Adrenal gland (tissue), 12 donors: ENCODE results near the gene PRPF8. TPM values are rescaled to one million over a fixed set of nuclear protein-coding genes. Genes with fewer than 3 reads are reported as not detected.
"Not testable (repeated sequence)": the region's sequence is repeated elsewhere in the genome, so short reads cannot be mapped to it uniquely, and the experiment has no call there.

ENCODE experiments used
- DNase-seq, 7 donors: peaks; one replicate each; pipeline ENCODE4 v3.0.0-alpha.2; 2019 to 2020
- H3K27ac ChIP-seq, 5 donors: fragments of 200-600 bp; sonication (generic) in 4 of 5; 1 replicate in 3 of 5; 2 replicates in 2 of 5; pipeline versions ENCODE4 v1.5.1 to v1.8.0; 2016 to 2020; ENCODE audit warnings: mild to moderate bottlenecking in 1 of 5
- H3K27me3 ChIP-seq: fragments of 200-600 bp; 2 replicates; pipeline ENCODE4 v1.8.0; 2021
- H3K36me3 ChIP-seq, 2 donors: fragments of 200-600 bp; replicated peaks in 1 of 2; 1 replicate in 1 of 2; 2 replicates in 1 of 2; pipeline versions ENCODE4 v1.5.1 to v1.8.0; 2018 to 2022
- H3K4me1 ChIP-seq, 2 donors: fragments of 200-600 bp; replicated peaks in 1 of 2; 1 replicate in 1 of 2; 2 replicates in 1 of 2; pipeline versions ENCODE4 v1.5.1 to v1.8.0; 2018 to 2021
- H3K4me3 ChIP-seq, 4 donors: fragments of 200-600 bp; sonication (generic) in 3 of 4; one replicate each; pipeline ENCODE4 v1.5.1; 2016 to 2018
- H3K9me3 ChIP-seq, 3 donors: fragments of 200-600 bp; sonication (generic) in 1 of 3; replicated peaks in 1 of 3; 1 replicate in 2 of 3; 2 replicates in 1 of 3; pipeline versions ENCODE4 v1.5.1 to v1.8.0; 2016 to 2021
- POLR2A ChIP-seq, 2 donors: fragments of 450-650 bp; IDR thresholded peaks; one replicate each; pipeline ENCODE4 v1.6.1; 2017; ENCODE audit warnings: antibody characterized with exemption in 2 of 2, mild to moderate bottlenecking in 2 of 2, moderate library complexity in 1 of 2
- WGBS, 4 donors: extraction: QIAGEN DNeasy Blood & Tissue Kit in 2 of 4; methylation state at CpG; one replicate each; pipeline versions ENCODE4 v1.1.5 to v1.1.7; 2013 to 2017; 5-methylcytosine and 5-hydroxymethylcytosine counted together
- intact Hi-C, 2 donors: fragments of 100-400 bp; cut with DNase I; formaldehyde crosslinking; loops; one replicate each; pipeline versions ENCODE4 v1.14.1 to v1.15.0; 2022 to 2023
- polyA plus RNA-seq, 3 donors: library from polyadenylated mRNA; stranded (reverse); fragments of 200-250 nt in 2 of 3; fragments of 350-450 nt in 1 of 3; fragmentation: Illumina TruSeq in 1 of 3; extraction: RNeasy Lipid Tissue Mini Kit (QIAGEN cat#74804) in 1 of 3; gene quantifications; one replicate each; pipeline ENCODE4 v1.2.3, GENCODE V29; 2013 to 2014
- total RNA-seq, 9 donors: library from RNA; depleted of rRNA in 4 of 9; stranded (reverse); fragments of >200 nt in 4 of 9; fragments of 120-200 nt in 1 of 9; fragmentation: NEBNext Ultra II Directional in 1 of 9; extraction: Animal tissue kit (Norgen Biotek cat#: 25700) in 1 of 9; gene quantifications; one replicate each; pipeline versions ENCODE4 v1.1.0 to v1.2.4, GENCODE V29; 2013 to 2023
- TF ChIP-seq, protein P1 (sequence below), 6 experiments: fragments of 450-650 bp in 4 of 6; fragments of 200-600 bp in 2 of 6; sonication (generic) in 1 of 6; IDR thresholded peaks; 1 replicate in 5 of 6; 2 replicates in 1 of 6; pipeline versions ENCODE4 v1.5.1 to v1.8.0; 2016 to 2021; ENCODE audit warnings: antibody characterized with exemption in 6 of 6, mild to moderate bottlenecking in 2 of 6, moderate library complexity in 1 of 6
- donor health status: healthy with polysubstance abuse.
- donor health status: Bipolar disorder and iron deficiency.
- donor health status: DM: yes; HTN: yes; CAD: no.
- donor health status: DM: no; HTN: no; CAD: no.
- donor health status: DM: no; HTN: no; CAD: no.
- donor health status: DM: yes; HTN: yes; CAD: no.

PRPF8 gene
- total and polyA plus RNA-seq, 12 donors, result 107 to 748 (median 212) TPM

DNA sequence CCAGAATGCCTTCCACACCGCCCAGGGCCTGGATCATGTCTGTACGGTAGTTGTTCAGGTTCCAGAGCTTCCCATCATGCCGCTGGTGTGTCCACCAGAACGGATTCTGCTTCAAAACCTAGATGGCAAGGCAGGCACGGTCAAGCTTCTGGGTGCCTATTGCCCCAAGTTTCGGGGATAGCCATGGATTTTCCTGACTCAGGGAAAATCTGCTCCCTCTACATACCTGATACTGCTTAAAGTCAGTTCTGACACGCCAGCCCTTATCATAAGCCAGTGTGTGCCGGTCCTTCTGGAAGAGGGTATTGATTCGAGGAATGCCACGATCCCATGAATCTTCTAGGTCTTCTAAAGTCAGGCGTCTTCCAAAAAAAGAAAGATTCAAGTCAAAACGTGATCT lies 23.6 kb downstream of the PRPF8 start:
- Histone ChIP-seq H3K36me3 (peaks cover 0 to 100% of the 10 kb centered on the region in 2 donors), H3K27me3 (no peaks in the 10 kb centered on the region)
- intact Hi-C loops, result no loop called here

DNA sequence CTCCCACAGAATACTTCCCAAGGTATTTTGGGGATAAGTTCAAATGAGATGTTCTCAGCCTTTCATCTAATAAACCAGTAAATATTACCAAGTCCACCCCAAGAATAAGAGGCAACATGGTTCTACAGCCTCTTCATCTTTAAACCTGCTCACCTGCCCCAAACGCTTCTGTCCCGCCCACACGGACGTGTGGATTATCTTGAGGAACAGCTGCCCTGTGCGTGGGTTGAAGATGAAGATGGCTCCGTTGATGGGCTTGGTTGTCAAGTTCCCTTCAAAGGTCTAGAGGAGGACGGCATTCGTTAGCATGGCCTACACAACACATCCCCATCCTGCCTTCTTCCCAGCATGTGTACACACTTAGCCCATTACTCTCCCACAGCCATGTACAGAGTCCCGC lies 26.6 kb downstream of the PRPF8 start:
- WGBS, 4 donors, result 89 to 92% (median 91%) methylated on average over 9 of the region's 9 CpGs
- no peaks in the 10 kb centered on the region for H3K27me3 ChIP-seq
- TF ChIP-seq, protein P1, sequence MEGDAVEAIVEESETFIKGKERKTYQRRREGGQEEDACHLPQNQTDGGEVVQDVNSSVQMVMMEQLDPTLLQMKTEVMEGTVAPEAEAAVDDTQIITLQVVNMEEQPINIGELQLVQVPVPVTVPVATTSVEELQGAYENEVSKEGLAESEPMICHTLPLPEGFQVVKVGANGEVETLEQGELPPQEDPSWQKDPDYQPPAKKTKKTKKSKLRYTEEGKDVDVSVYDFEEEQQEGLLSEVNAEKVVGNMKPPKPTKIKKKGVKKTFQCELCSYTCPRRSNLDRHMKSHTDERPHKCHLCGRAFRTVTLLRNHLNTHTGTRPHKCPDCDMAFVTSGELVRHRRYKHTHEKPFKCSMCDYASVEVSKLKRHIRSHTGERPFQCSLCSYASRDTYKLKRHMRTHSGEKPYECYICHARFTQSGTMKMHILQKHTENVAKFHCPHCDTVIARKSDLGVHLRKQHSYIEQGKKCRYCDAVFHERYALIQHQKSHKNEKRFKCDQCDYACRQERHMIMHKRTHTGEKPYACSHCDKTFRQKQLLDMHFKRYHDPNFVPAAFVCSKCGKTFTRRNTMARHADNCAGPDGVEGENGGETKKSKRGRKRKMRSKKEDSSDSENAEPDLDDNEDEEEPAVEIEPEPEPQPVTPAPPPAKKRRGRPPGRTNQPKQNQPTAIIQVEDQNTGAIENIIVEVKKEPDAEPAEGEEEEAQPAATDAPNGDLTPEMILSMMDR (IDR thresholded peaks at IDR 0.05), result no peak
- no peak for DNase-seq
- no peak overlapping the region for H3K4me3 ChIP-seq
- H3K9me3 ChIP-seq, result no peaks in the 10 kb centered on the region
- intact Hi-C loops, result loop anchor here in 1 of 2 donors (10.0 kb wide), 1 partner anchor 47 kb away; no protein-coding TSS in a partner anchor
- no peak overlapping the region for H3K27ac ChIP-seq
- no peaks in the 10 kb centered on the region for H3K4me1 ChIP-seq
- peaks cover 0 to 100% of the 10 kb centered on the region in 2 donors for H3K36me3 ChIP-seq

More for the DNA sequence above, 23.6 kb downstream of the PRPF8 start:
- Histone ChIP-seq H3K4me3 (no peak overlapping the region), H3K9me3 (no peaks in the 10 kb centered on the region), H3K4me1 (no peaks in the 10 kb centered on the region), H3K27ac (peak overlapping the region in 1 of 5 donors; percentile 17)
- TF ChIP-seq POLR2A (IDR thresholded peaks at IDR 0.05), result no peak
- TF ChIP-seq, protein P1 (IDR thresholded peaks at IDR 0.05), result no peak
- 87 to 93% (median 88%) methylated on average over 11 to 12 of the region's 12 CpGs for WGBS, 4 donors
- no peak for DNase-seq

DNA sequence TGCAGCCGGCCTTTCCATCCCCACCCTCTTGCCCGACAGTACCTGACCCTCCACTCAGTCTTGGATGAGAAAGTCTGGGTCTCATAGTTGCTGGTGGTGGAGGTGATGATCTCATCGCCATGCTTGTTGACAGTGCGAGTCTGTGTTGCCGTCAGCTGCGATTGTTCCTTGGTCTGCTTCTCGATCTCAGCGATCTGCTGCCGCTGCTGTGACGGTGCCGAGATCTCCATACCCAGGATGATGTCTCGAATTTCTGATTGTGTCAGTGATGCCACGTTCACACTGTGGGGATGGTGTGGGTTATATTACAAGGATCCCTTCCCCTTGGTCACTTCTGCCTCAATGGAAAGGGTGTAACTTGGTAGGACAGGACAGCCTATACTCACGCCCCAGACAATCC lies 30.9 kb downstream of the PRPF8 start:
- TF ChIP-seq, protein P1 (IDR thresholded peaks at IDR 0.05), result no peak
- TF ChIP-seq POLR2A (IDR thresholded peaks at IDR 0.05), result no peak
- no peaks in the 10 kb centered on the region for H3K9me3 ChIP-seq
- peaks cover 9 to 19% of the 10 kb centered on the region in 2 donors for H3K4me1 ChIP-seq
- H3K4me3 ChIP-seq, result no peak overlapping the region
- DNase-seq, result no peak
- no peaks in the 10 kb centered on the region for H3K27me3 ChIP-seq
- peaks cover 0 to 85% of the 10 kb centered on the region in 2 donors for H3K36me3 ChIP-seq
- 90 to 93% (median 92%) methylated on average over 12 to 14 of the region's 14 CpGs for WGBS, 4 donors
- intact Hi-C loops, result loop anchor here in 1 of 2 donors (10.0 kb wide), 1 partner anchor 51 kb away; no protein-coding TSS in a partner anchor
- H3K27ac ChIP-seq, result peak overlapping the region in 1 of 5 donors; percentile 37

DNA sequence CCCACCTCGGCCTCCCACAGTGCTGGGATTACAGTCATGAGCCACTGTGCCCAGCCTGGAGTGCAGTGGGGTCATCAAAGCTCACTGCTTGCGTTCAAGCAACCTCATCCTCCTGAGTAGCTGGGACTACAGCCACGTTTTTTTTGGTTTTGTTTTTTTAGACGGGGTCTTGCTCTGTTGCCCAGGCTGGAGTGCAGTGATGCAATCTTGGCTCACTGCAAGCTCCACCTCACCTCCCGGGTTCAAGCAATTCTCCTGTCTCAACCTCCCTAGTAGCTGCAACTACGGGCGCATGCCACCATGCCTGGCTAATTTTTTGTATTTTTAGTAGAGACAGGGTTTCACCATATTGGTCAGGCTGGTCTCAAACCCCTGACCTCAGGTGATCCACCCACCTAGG lies 31.9 kb downstream of the PRPF8 start:
- Histone ChIP-seq H3K27ac (peak overlapping the region in 2 of 5 donors; percentile 15 to 37), H3K36me3 (peaks cover 0 to 75% of the 10 kb centered on the region in 2 donors)
- intact Hi-C loops, result loop anchor here in 1 of 2 donors (10.0 kb wide), 1 partner anchor 52 kb away; no protein-coding TSS in a partner anchor

DNA sequence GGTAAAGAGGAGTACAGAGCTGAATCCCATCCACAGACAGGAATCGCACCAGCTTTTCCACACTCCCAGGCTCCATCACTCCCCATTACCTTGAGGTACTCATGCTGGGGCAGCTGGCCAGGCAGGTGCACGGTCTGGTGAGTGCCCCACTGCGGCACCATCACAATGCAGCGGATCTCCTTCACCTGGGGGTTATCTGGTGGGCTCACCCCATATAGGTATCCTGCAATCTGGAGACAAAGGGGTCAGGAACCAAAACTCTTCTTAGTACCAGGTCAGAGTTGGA lies 33.2 kb downstream of the PRPF8 start:
- 83 to 93% (median 88%) methylated on average over 4 of the region's 4 CpGs for WGBS, 4 donors
- H3K4me1 ChIP-seq, result peaks cover 21 to 34% of the 10 kb centered on the region in 2 donors
- H3K27ac ChIP-seq, result peak overlapping the region in 3 of 5 donors; percentile 69 to 98 (median 95)
- no peak for DNase-seq
- TF ChIP-seq POLR2A (IDR thresholded peaks at IDR 0.05), result no peak
- TF ChIP-seq, protein P1 (IDR thresholded peaks at IDR 0.05), result no peak
- no peak overlapping the region for H3K4me3 ChIP-seq
- H3K9me3 ChIP-seq, result no peaks in the 10 kb centered on the region
- intact Hi-C loops, result loop anchor here in 1 of 2 donors (10.0 kb wide), 1 partner anchor 53 kb away; no protein-coding TSS in a partner anchor
- peaks cover 0 to 62% of the 10 kb centered on the region in 2 donors for H3K36me3 ChIP-seq
- H3K27me3 ChIP-seq, result no peaks in the 10 kb centered on the region

More for the DNA sequence above, 31.9 kb downstream of the PRPF8 start:
- not testable (repeated sequence) for DNase-seq, H3K4me3 ChIP-seq, H3K9me3 ChIP-seq, H3K27me3 ChIP-seq
- WGBS, 4 donors, result 78 to 87% (median 81%) methylated on average over 7 of the region's 7 CpGs
- H3K4me1 ChIP-seq, result peaks cover 18 to 28% of the 10 kb centered on the region in 2 donors
